Loucy (cell line): ENCODE results near the gene MAPK8.

Experiments used
- H2AFZ ChIP-seq: fragments of 200-600 bp; sonication (generic); 2 replicates; pipeline ENCODE4 v1.6.0; 2016; ENCODE audit warnings: antibody characterized with exemption, mild to moderate bottlenecking, low read length, moderate library complexity
- H3F3A ChIP-seq: fragments of 200-600 bp; 2 replicates; pipeline ENCODE4 v1.6.0; 2016; ENCODE audit warnings: antibody characterized with exemption, low read depth, mild to moderate bottlenecking
- H3K27me3 ChIP-seq: fragments of 200-600 bp; sonication (generic); 2 replicates; pipeline ENCODE4 v1.6.1; 2014; ENCODE audit warnings: low read length, mild to moderate bottlenecking; ENCODE audit not compliant: insufficient read depth, poor library complexity, severe bottlenecking
- H3K36me3 ChIP-seq: fragments of 200-600 bp; sonication (generic); 2 replicates; pipeline ENCODE4 v1.6.1; 2016; ENCODE audit warnings: low read length; ENCODE audit not compliant: insufficient read depth
- H3K4me1 ChIP-seq: fragments of 200-600 bp; sonication (generic); 2 replicates; pipeline ENCODE4 v1.5.1; 2014; ENCODE audit warnings: low read length, mild to moderate bottlenecking; ENCODE audit not compliant: insufficient read depth, poor library complexity, severe bottlenecking
- H3K4me2 ChIP-seq: fragments of 200-600 bp; sonication (generic); 2 replicates; pipeline ENCODE4 v1.6.0; 2014; ENCODE audit warnings: antibody characterized with exemption, low read length, low read depth, mild to moderate bottlenecking; ENCODE audit not compliant: poor library complexity, severe bottlenecking
- H3K4me3 ChIP-seq: fragments of 200-600 bp; sonication (generic); 2 replicates; pipeline ENCODE4 v1.5.1; 2014; ENCODE audit warnings: low read length, mild to moderate bottlenecking, mixed read lengths; ENCODE audit not compliant: poor library complexity, severe bottlenecking
- H3K79me2 ChIP-seq: fragments of 200-600 bp; sonication (generic); 2 replicates; pipeline ENCODE4 v1.6.1; 2014; ENCODE audit warnings: low read length; ENCODE audit not compliant: insufficient read depth
- H3K9ac ChIP-seq: fragments of 200-600 bp; sonication (generic); 2 replicates; pipeline ENCODE4 v1.6.0; 2014; ENCODE audit warnings: mild to moderate bottlenecking, low read depth, low read length, moderate library complexity; ENCODE audit not compliant: poor library complexity, severe bottlenecking
- H3K9me2 ChIP-seq: fragments of 200-600 bp; sonication (generic); replicated peaks from 2 replicates; pipeline ENCODE4 v1.6.1; 2016; ENCODE audit warnings: low read depth, low read length, mixed read lengths
- H3K9me3 ChIP-seq: fragments of 200-600 bp; sonication (generic); 2 replicates; pipeline ENCODE4 v1.6.1; 2014; ENCODE audit warnings: mild to moderate bottlenecking, antibody characterized with exemption, low read length, low read depth; ENCODE audit not compliant: insufficient read depth
- H4K20me1 ChIP-seq: fragments of 200-600 bp; sonication (generic); 2 replicates; pipeline ENCODE4 v1.6.0; 2014; ENCODE audit warnings: antibody characterized with exemption, low read length, mild to moderate bottlenecking; ENCODE audit not compliant: insufficient read depth, poor library complexity, severe bottlenecking
- CTCF ChIP-seq: fragments of 200-600 bp; sonication (generic); conservative IDR thresholded peaks from 2 replicates; pipeline ENCODE4 v1.5.1; 2014; ENCODE audit warnings: mild to moderate bottlenecking, antibody characterized with exemption, low read length
- EZH2phosphoT487 ChIP-seq: fragments of 200-600 bp; IDR thresholded peaks from 2 replicates; pipeline ENCODE4 v1.6.1; 2018; ENCODE audit warnings: antibody characterized with exemption, mild to moderate bottlenecking, moderate library complexity, borderline replicate concordance

MAPK8 gene

GRCh38 chr10:48365668-48366067, 59.2 kb downstream of the MAPK8 start:
- no peak overlapping the region for H3K4me2 ChIP-seq
- no peaks in the 10 kb centered on the region for H3K27me3 ChIP-seq
- no peak for TF ChIP-seq CTCF
- no peak for TF ChIP-seq EZH2phosphoT487
- peaks cover 21% of the 10 kb centered on the region for H3K4me1 ChIP-seq
- no peaks in the 10 kb centered on the region for H3F3A ChIP-seq
- no peak overlapping the region for H2AFZ ChIP-seq
- H3K9me3 ChIP-seq = no peaks in the 10 kb centered on the region
- no peaks in the 10 kb centered on the region for H3K36me3 ChIP-seq
- peaks cover 13% of the 10 kb centered on the region for H4K20me1 ChIP-seq
- H3K79me2 ChIP-seq = peaks cover 53% of the 10 kb centered on the region
- no peak overlapping the region for H3K9ac ChIP-seq
- no peak overlapping the region for H3K4me3 ChIP-seq
- no peaks in the 10 kb centered on the region for H3K9me2 ChIP-seq

- Histone ChIP-seq H3K36me3 (no peaks in the 10 kb centered on the region), H2AFZ (no peak overlapping the region), H3K4me1 (peaks cover 21% of the 10 kb centered on the region), H3K27me3 (no peaks in the 10 kb centered on the region), H3K9ac (no peak overlapping the region), H3K4me2 (no peak overlapping the region), H3K4me3 (no peak overlapping the region), H3F3A (no peaks in the 10 kb centered on the region), H3K9me2 (no peaks in the 10 kb centered on the region), H4K20me1 (peaks cover 13% of the 10 kb centered on the region), H3K79me2 (peaks cover 50% of the 10 kb centered on the region), H3K9me3 (no peaks in the 10 kb centered on the region)
- TF ChIP-seq CTCF = no peak
These were observed 59.8 kb downstream of the MAPK8 start for GRCh38 chr10:48366261-48366660.

GRCh38 chr10:48369501-48369900, 63.0 kb downstream of the MAPK8 start:
- Histone ChIP-seq H3K4me1 (peaks cover 15% of the 10 kb centered on the region), H3K9me3 (no peaks in the 10 kb centered on the region), H3K4me2 (no peak overlapping the region), H3K36me3 (no peaks in the 10 kb centered on the region), H3K27me3 (no peaks in the 10 kb centered on the region), H3K9me2 (no peaks in the 10 kb centered on the region), H3K79me2 (peaks cover 45% of the 10 kb centered on the region), H3K4me3 (no peak overlapping the region), H3K9ac (no peak overlapping the region), H2AFZ (no peak overlapping the region), H4K20me1 (peaks cover 8% of the 10 kb centered on the region), H3F3A (no peaks in the 10 kb centered on the region)
- no peak for TF ChIP-seq CTCF
- no peak for TF ChIP-seq EZH2phosphoT487
